Calu3 (cell line): ENCODE data around the gene SLC28A3. TPM values are rescaled to one million over a fixed set of nuclear protein-coding genes. Genes with fewer than 3 reads are reported as not detected.

Experiments used
- BruUV-seq: library from RNA; stranded (reverse); fragments of 400-500 nt; replicated peaks from 2 replicates; lab custom pipeline; 2021; lab: Mats Ljungman, UMichigan
- CTCF ChIA-PET: fragments of 300-600 bp; sonication (Branson Sonifier 250); formaldehyde crosslinking; loops from one replicate; lab custom pipeline; 2022; ENCODE audit warnings: antibody characterized with exemption; lab: Charles Lee
- DNase-seq: peaks from one replicate; pipeline ENCODE4 v3.0.0; 2022
- H3K27ac Mint-ChIP-seq: one replicate; pipeline ENCODE4 v1.8.0; 2022; ENCODE audit warnings: mixed read lengths; ENCODE audit not compliant: unreplicated experiment
- H3K27me3 Mint-ChIP-seq: one replicate; pipeline ENCODE4 v1.8.0; 2022; ENCODE audit warnings: mixed read lengths; ENCODE audit not compliant: unreplicated experiment
- H3K36me3 Mint-ChIP-seq: one replicate; pipeline ENCODE4 v1.8.0; 2022; ENCODE audit warnings: mild to moderate bottlenecking, moderate library complexity, mixed read lengths; ENCODE audit not compliant: insufficient read depth, unreplicated experiment
- H3K4me1 Mint-ChIP-seq: one replicate; pipeline ENCODE4 v1.8.0; 2022; ENCODE audit warnings: mild to moderate bottlenecking, low read depth, mixed read lengths; ENCODE audit not compliant: unreplicated experiment
- H3K4me3 Mint-ChIP-seq: one replicate; pipeline ENCODE4 v1.8.0; 2022; ENCODE audit warnings: mild to moderate bottlenecking, low read depth, moderate library complexity, mixed read lengths; ENCODE audit not compliant: unreplicated experiment
- H3K9me3 Mint-ChIP-seq: one replicate; pipeline ENCODE4 v1.8.0; 2022; ENCODE audit warnings: low read depth, mixed read lengths; ENCODE audit not compliant: unreplicated experiment
- CTCF ChIP-seq: fragments of 200-600 bp; IDR thresholded peaks from one replicate; pipeline ENCODE4 v1.8.0; 2022; ENCODE audit warnings: antibody characterized with exemption; ENCODE audit not compliant: unreplicated experiment
- intact Hi-C: fragments of 100-400 bp; cut with micrococcal nuclease; formaldehyde crosslinking; loops from one replicate; pipeline ENCODE4 v1.10.0; 2022; ENCODE audit not compliant: unreplicated experiment
- total RNA-seq: library from RNA; stranded (reverse); gene quantifications from 2 replicates; pipeline ENCODE4 v1.2.3, GENCODE V29; 2022

The SLC28A3 gene
- total RNA-seq, 1 experiment from 2014 or later, result 10.7 TPM

GRCh38 chr9:84285381-84285780, 55.2 kb downstream of the SLC28A3 start:
- H3K4me1 Mint-ChIP-seq, result no peaks in the 10 kb centered on the region
- no peak overlapping the region for H3K27ac Mint-ChIP-seq
- intact Hi-C loops, result no loop called here
- DNase-seq, result no peak
- H3K9me3 Mint-ChIP-seq, result no peaks in the 10 kb centered on the region
- CTCF ChIA-PET, result no interaction called here
- no peaks in the 10 kb centered on the region for H3K27me3 Mint-ChIP-seq
- BruUV-seq, result no TSS peak
- peaks cover 6% of the 10 kb centered on the region for H3K36me3 Mint-ChIP-seq
- no peak overlapping the region for H3K4me3 Mint-ChIP-seq
- no peak for TF ChIP-seq CTCF

GRCh38 chr9:84283946-84284345, 56.6 kb downstream of the SLC28A3 start:
- Mint-ChIP-seq H3K36me3 (no peaks in the 10 kb centered on the region), H3K27me3 (no peaks in the 10 kb centered on the region), H3K4me3 (no peak overlapping the region), H3K9me3 (no peaks in the 10 kb centered on the region), H3K27ac (no peak overlapping the region), H3K4me1 (no peaks in the 10 kb centered on the region)
- CTCF ChIA-PET, result no interaction called here
- BruUV-seq, result no TSS peak
- no peak for DNase-seq
- no peak for TF ChIP-seq CTCF
- intact Hi-C loops, result no loop called here

GRCh38 chr9:84278130-84278529, 62.4 kb downstream of the SLC28A3 start:
- H3K36me3 Mint-ChIP-seq, result no peaks in the 10 kb centered on the region
- intact Hi-C loops, result no loop called here
- H3K27me3 Mint-ChIP-seq, result no peaks in the 10 kb centered on the region
- H3K4me1 Mint-ChIP-seq, result no peaks in the 10 kb centered on the region
- no peak for TF ChIP-seq CTCF
- no peak for DNase-seq
- no TSS peak for BruUV-seq
- CTCF ChIA-PET, result interaction anchor here (0.7 kb wide), 1 partner anchor 23 kb away, joined by 3 read pairs; no protein-coding TSS in a partner anchor
- H3K27ac Mint-ChIP-seq, result no peak overlapping the region
- no peaks in the 10 kb centered on the region for H3K9me3 Mint-ChIP-seq
- no peak overlapping the region for H3K4me3 Mint-ChIP-seq

- Mint-ChIP-seq H3K36me3 (no peaks in the 10 kb centered on the region), H3K9me3 (no peaks in the 10 kb centered on the region), H3K27me3 (no peaks in the 10 kb centered on the region), H3K4me3 (no peak overlapping the region), H3K27ac (no peak overlapping the region), H3K4me1 (no peaks in the 10 kb centered on the region)
- intact Hi-C loops, result no loop called here
- no peak for DNase-seq
- no peak for TF ChIP-seq CTCF
- CTCF ChIA-PET, result interaction anchor here (0.7 kb wide), 1 partner anchor 24 kb away, joined by 3 read pairs; no protein-coding TSS in a partner anchor
- BruUV-seq, result no TSS peak
Observed at GRCh38 chr9:84277646-84278045, 62.9 kb downstream of the SLC28A3 start.
